Neutrophil (primary cell): ENCODE data around the gene PAQR7.

Experiments
- H3K27ac ChIP-seq: fragments of 200-600 bp; sonication (generic); 2 replicates; pipeline ENCODE4 v1.5.1; 2016; ENCODE audit warnings: mild to moderate bottlenecking, moderate library complexity
- H3K27me3 ChIP-seq: fragments of 200-600 bp; sonication (generic); 2 replicates; pipeline ENCODE4 v1.6.0; 2016; ENCODE audit warnings: mild to moderate bottlenecking
- H3K36me3 ChIP-seq: fragments of 200-600 bp; sonication (generic); 2 replicates; pipeline ENCODE4 v1.5.1; 2017
- H3K4me1 ChIP-seq, 2 experiments: fragments of 200-600 bp in 1 of 2; sonication (generic) in 1 of 2; 1 replicate in 1 of 2; 2 replicates in 1 of 2; pipeline versions ENCODE4 v1.5.1 to v1.6.1; 2013 to 2016; ENCODE audit warnings: low read depth in 1 of 2, low read length in 1 of 2, mild to moderate bottlenecking in 1 of 2, moderate library complexity in 1 of 2; ENCODE audit not compliant: control insufficient read depth in 1 of 2, insufficient read depth in 1 of 2
- H3K4me3 ChIP-seq, 2 experiments: fragments of 200-600 bp in 1 of 2; sonication (generic) in 1 of 2; 1 replicate in 1 of 2; 2 replicates in 1 of 2; pipeline ENCODE4 v1.5.1; 2013 to 2016; ENCODE audit warnings: low read depth in 1 of 2, low read length in 1 of 2, mild to moderate bottlenecking in 1 of 2, moderate library complexity in 1 of 2
- H3K9me3 ChIP-seq: fragments of 200-600 bp; sonication (generic); 2 replicates; pipeline ENCODE4 v1.5.1; 2016
- CTCF ChIP-seq: fragments of 200-600 bp; sonication (generic); IDR thresholded peaks from 2 replicates; pipeline ENCODE4 v1.5.1; 2016; ENCODE audit warnings: antibody characterized with exemption

PAQR7 gene

GRCh38 chr1:25867210-25867991 lies 8.1 kb downstream of the PAQR7 start:
- Histone ChIP-seq H3K36me3 (peaks cover 9% of the 10 kb centered on the region), H3K27ac (no peak overlapping the region), H3K4me1 (peaks cover 30 to 34% of the 10 kb centered on the region in 2 experiments), H3K4me3 (no peak overlapping the region), H3K9me3 (no peaks in the 10 kb centered on the region), H3K27me3 (no peaks in the 10 kb centered on the region)
- TF ChIP-seq CTCF = no peak

- H3K27ac ChIP-seq = no peak overlapping the region
- H3K36me3 ChIP-seq = peaks cover 11% of the 10 kb centered on the region
- no peaks in the 10 kb centered on the region for H3K27me3 ChIP-seq
- no peaks in the 10 kb centered on the region for H3K9me3 ChIP-seq
- H3K4me3 ChIP-seq = no peak overlapping the region
- H3K4me1 ChIP-seq = peaks cover 31 to 39% of the 10 kb centered on the region in 2 experiments
- TF ChIP-seq CTCF = no peak
Measured at GRCh38 chr1:25866288-25866687, 9.2 kb downstream of the PAQR7 start.

- no peak for TF ChIP-seq CTCF
- H3K4me3 ChIP-seq = no peak overlapping the region
- peaks cover 11% of the 10 kb centered on the region for H3K36me3 ChIP-seq
- no peaks in the 10 kb centered on the region for H3K9me3 ChIP-seq
- H3K4me1 ChIP-seq = peaks cover 37 to 46% of the 10 kb centered on the region in 2 experiments
- no peaks in the 10 kb centered on the region for H3K27me3 ChIP-seq
- no peak overlapping the region for H3K27ac ChIP-seq
Measured at GRCh38 chr1:25864434-25864833, 11.1 kb downstream of the PAQR7 start.

- Histone ChIP-seq H3K4me3 (no peak overlapping the region), H3K27ac (no peak overlapping the region), H3K27me3 (no peaks in the 10 kb centered on the region), H3K9me3 (no peaks in the 10 kb centered on the region), H3K36me3 (peaks cover 11% of the 10 kb centered on the region), H3K4me1 (peaks cover 42 to 53% of the 10 kb centered on the region in 2 experiments)
- TF ChIP-seq CTCF = no peak
Measured at GRCh38 chr1:25863486-25864262, 11.8 kb downstream of the PAQR7 start.

- Histone ChIP-seq H3K36me3 (peaks cover 11% of the 10 kb centered on the region), H3K27ac (peak overlapping the region; percentile 44)
Measured at GRCh38 chr1:25862785-25863485, 12.6 kb downstream of the PAQR7 start.

More at GRCh38 chr1:25862785-25863485, 12.6 kb downstream of the PAQR7 start:
- peaks cover 48 to 57% of the 10 kb centered on the region in 2 experiments for H3K4me1 ChIP-seq
- TF ChIP-seq CTCF = no peak
- H3K4me3 ChIP-seq = no peak overlapping the region
- no peaks in the 10 kb centered on the region for H3K27me3 ChIP-seq
- H3K9me3 ChIP-seq = no peaks in the 10 kb centered on the region
